Stimulated activated naive CD8-positive, alpha-beta T cell treated with anti-CD3 and anti-CD28 coated beads, Interleukin-15, Interleukin-2, amounts not matched to agents 100 ng/mL and 50 ng/mL, for 24 hours (primary cell): ENCODE data around the gene C19orf18.
A peak's percentile ranks its signal among the peaks of the same experiment; 100 is the strongest.
"Not testable (repeated sequence)": the region's sequence is repeated elsewhere in the genome, so short reads cannot be mapped to it uniquely, and the experiment has no call there.

Experiments used
- H3K27ac Mint-ChIP-seq: one replicate; pipeline ENCODE4 v1.8.0; 2021; ENCODE audit warnings: mild to moderate bottlenecking, mixed read lengths
- H3K27me3 Mint-ChIP-seq: one replicate; pipeline ENCODE4 v1.8.0; 2021; ENCODE audit warnings: mixed read lengths
- H3K36me3 Mint-ChIP-seq: one replicate; pipeline ENCODE4 v1.8.0; 2021; ENCODE audit warnings: low read depth, mixed read lengths
- H3K4me1 Mint-ChIP-seq: one replicate; pipeline ENCODE4 v1.8.0; 2021; ENCODE audit warnings: low read depth, mixed read lengths
- H3K4me3 Mint-ChIP-seq: one replicate; pipeline ENCODE4 v1.8.0; 2021; ENCODE audit warnings: mild to moderate bottlenecking, mixed read lengths
- H3K9me3 Mint-ChIP-seq: one replicate; pipeline ENCODE4 v1.8.0; 2021; ENCODE audit warnings: mixed read lengths

C19orf18 gene

GRCh38 chr19:57916168-57916995 is 58.0 kb downstream of the C19orf18 start, which contains the start of gene ZNF417:
TSS of gene ZNF417 (minus strand) at chr19:57916592. CDS start at chr19:57916411, 181 bp downstream.
- not testable (repeated sequence) for H3K27me3 Mint-ChIP-seq
- Mint-ChIP-seq H3K4me1 (peaks cover 36% of the 10 kb centered on the region), H3K9me3 (peaks cover 31% of the 10 kb centered on the region), H3K27ac (peak within 1 kb of the TSS; percentile 86), H3K4me3 (peak within 1 kb of the TSS; percentile 90), H3K36me3 (peaks cover 64% of the 10 kb centered on the region)

DNA sequence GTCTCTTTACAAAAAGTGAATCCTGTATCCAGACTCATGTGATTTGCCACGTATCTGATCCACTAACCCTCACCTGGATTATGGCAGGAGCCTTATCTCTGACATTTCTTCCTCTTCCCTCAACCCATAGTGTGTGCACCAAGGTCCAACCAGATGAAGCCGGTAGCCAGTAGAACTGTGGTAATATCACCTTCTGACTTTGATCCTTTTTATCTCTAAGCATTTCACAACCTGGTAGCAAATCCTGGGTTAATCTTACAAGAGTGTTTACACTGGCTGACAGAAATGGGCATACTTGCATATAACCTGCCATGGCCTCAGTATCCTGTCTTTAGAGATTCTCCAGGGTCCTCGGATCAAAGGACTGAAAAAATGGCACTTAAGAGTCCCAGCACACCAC is 59.8 kb downstream of the C19orf18 start:
- Mint-ChIP-seq H3K4me3 (peak overlapping the region; percentile 90), H3K36me3 (peaks cover 72% of the 10 kb centered on the region), H3K27ac (no peak overlapping the region), H3K4me1 (peaks cover 36% of the 10 kb centered on the region), H3K9me3 (peaks cover 28% of the 10 kb centered on the region), H3K27me3 (no peaks in the 10 kb centered on the region)
